Fibroblast of lung (primary cell): Measurements from ENCODE around the gene MAB21L4. TPM values are rescaled to one million over a fixed set of nuclear protein-coding genes. Genes with fewer than 3 reads are reported as not detected.

ENCODE experiments used
- DNase-seq, 2 donors: peaks; one replicate each; pipeline versions ENCODE4 v3.0.0 to v3.0.0-alpha.2; 2010; ENCODE audit warnings: low read depth in 2 of 2
- H2AFZ ChIP-seq: 2 replicates; pipeline ENCODE4 v1.5.1; 2012; ENCODE audit warnings: low read length, control low read depth, inconsistent platforms
- H3K27ac ChIP-seq: 2 replicates; pipeline ENCODE4 v1.5.1; 2011; ENCODE audit warnings: low read length, control low read depth; ENCODE audit not compliant: insufficient read depth
- H3K27me3 ChIP-seq: 2 replicates; pipeline ENCODE4 v1.5.1; 2011; ENCODE audit warnings: mild to moderate bottlenecking, low read length; ENCODE audit not compliant: control insufficient read depth, insufficient read depth
- H3K36me3 ChIP-seq: 2 replicates; pipeline ENCODE4 v1.5.1; 2011; ENCODE audit warnings: low read length; ENCODE audit not compliant: control insufficient read depth, insufficient read depth
- H3K4me1 ChIP-seq: 2 replicates; pipeline ENCODE4 v1.5.1; 2011; ENCODE audit warnings: low read length; ENCODE audit not compliant: control insufficient read depth, insufficient read depth; ENCODE audit errors: extremely low read depth
- H3K4me2 ChIP-seq: 2 replicates; pipeline ENCODE4 v1.5.1; 2011; ENCODE audit warnings: low read length, control low read depth; ENCODE audit not compliant: insufficient read depth; ENCODE audit errors: extremely low read depth
- H3K4me3 ChIP-seq, 4 experiments: fragments of 200-600 bp in 1 of 4; sonication (generic) in 1 of 4; replicated peaks in 1 of 4; 2 replicates each; pipeline ENCODE4 v1.5.1; 2011 to 2016; ENCODE audit warnings: low read length in 4 of 4, low read depth in 3 of 4, mild to moderate bottlenecking in 3 of 4, control low read depth in 2 of 4, inconsistent platforms in 1 of 4, mixed read lengths in 1 of 4; ENCODE audit not compliant: insufficient read depth in 1 of 4; ENCODE audit errors: control extremely low read depth in 1 of 4
- H3K79me2 ChIP-seq: 2 replicates; pipeline ENCODE4 v1.5.1; 2012; ENCODE audit warnings: mild to moderate bottlenecking, low read length, inconsistent platforms; ENCODE audit not compliant: control insufficient read depth, insufficient read depth
- H3K9ac ChIP-seq: 2 replicates; pipeline ENCODE4 v1.5.1; 2011; ENCODE audit warnings: mild to moderate bottlenecking, low read length, control low read depth; ENCODE audit not compliant: insufficient read depth
- H3K9me3 ChIP-seq: 2 replicates; pipeline ENCODE4 v1.5.1; 2012; ENCODE audit warnings: low read depth, low read length; ENCODE audit not compliant: control insufficient read depth, insufficient read depth
- H4K20me1 ChIP-seq: 2 replicates; pipeline ENCODE4 v1.5.1; 2011; ENCODE audit warnings: low read length; ENCODE audit not compliant: control insufficient read depth, insufficient read depth; ENCODE audit errors: extremely low read depth
- CTCF ChIP-seq, 2 donors: IDR thresholded peaks in 1 of 2; conservative IDR thresholded peaks in 1 of 2; 1 replicate in 1 of 2; 2 replicates in 1 of 2; pipeline ENCODE4 v1.5.1; 2011 to 2012; ENCODE audit warnings: low read length in 2 of 2, control low read depth in 1 of 2, inconsistent platforms in 1 of 2, low read depth in 1 of 2, mild to moderate bottlenecking in 1 of 2
- EZH2 ChIP-seq: IDR thresholded peaks from 2 replicates; pipeline ENCODE4 v1.5.1; 2012; ENCODE audit warnings: low read length, control low read depth, mild to moderate bottlenecking; ENCODE audit errors: missing control alignments
- polyA plus RNA-seq, 2 donors: library from polyadenylated mRNA; depleted of rRNA in 1 of 2; stranded (reverse) in 1 of 2; unstranded in 1 of 2; fragments of >200 nt; gene quantifications; 2 replicates each; pipeline ENCODE4 v1.2.1, GENCODE V29; 2011 to 2012; ENCODE audit warnings: missing spikeins in 1 of 2
- total RNA-seq: library from RNA; depleted of rRNA; stranded (reverse); fragments of >200 nt; gene quantifications from 2 replicates; pipeline ENCODE4 v1.2.1, GENCODE V29; 2014

Gene MAB21L4
- total and polyA plus RNA-seq, 2 donors (not counting 1 experiment from before 2014, with no cell fraction given) = not detected

- Histone ChIP-seq H3K79me2 (no peaks in the 10 kb centered on the region), H3K9me3 (no peaks in the 10 kb centered on the region), H3K36me3 (no peaks in the 10 kb centered on the region), H3K27me3 (peaks cover 4% of the 10 kb centered on the region), H2AFZ (no peak overlapping the region), H3K4me1 (no peaks in the 10 kb centered on the region), H3K4me3 (no peak overlapping the region), H4K20me1 (no peaks in the 10 kb centered on the region), H3K4me2 (no peak overlapping the region), H3K9ac (no peak overlapping the region), H3K27ac (no peak overlapping the region)
- TF ChIP-seq CTCF (conservative IDR thresholded peaks at IDR 0.05 in 1 of 2, IDR thresholded peaks at IDR 0.05 in 1 of 2; ENCODE audit: low read depth in 1 of 2, low read length in 2 of 2) (no peak), EZH2 (no peak)
- no peak for DNase-seq
These were observed 19.3 kb downstream of the MAB21L4 start for GRCh38 chr2:240876475-240877251.

GRCh38 chr2:240876035-240876474 is 19.9 kb downstream of the MAB21L4 start:
- H3K4me1 ChIP-seq = no peaks in the 10 kb centered on the region
- no peak overlapping the region for H3K9ac ChIP-seq
- H3K9me3 ChIP-seq = no peaks in the 10 kb centered on the region
- H3K36me3 ChIP-seq = no peaks in the 10 kb centered on the region
- no peak overlapping the region for H3K27ac ChIP-seq
- no peaks in the 10 kb centered on the region for H3K79me2 ChIP-seq
- H3K4me3 ChIP-seq = no peak overlapping the region
- DNase-seq = no peak
- peaks cover 4% of the 10 kb centered on the region for H3K27me3 ChIP-seq
- H2AFZ ChIP-seq = no peak overlapping the region
- TF ChIP-seq EZH2 (no peak), CTCF (conservative IDR thresholded peaks at IDR 0.05 in 1 of 2, IDR thresholded peaks at IDR 0.05 in 1 of 2; ENCODE audit: low read depth in 1 of 2, low read length in 2 of 2) (no peak)
- H4K20me1 ChIP-seq = no peaks in the 10 kb centered on the region
- H3K4me2 ChIP-seq = no peak overlapping the region

- TF ChIP-seq EZH2 (no peak), CTCF (conservative IDR thresholded peaks at IDR 0.05 in 1 of 2, IDR thresholded peaks at IDR 0.05 in 1 of 2; ENCODE audit: low read depth in 1 of 2, low read length in 2 of 2) (no peak)
- no peak overlapping the region for H2AFZ ChIP-seq
- no peak for DNase-seq
These were observed 20.5 kb downstream of the MAB21L4 start for GRCh38 chr2:240875228-240876034.

More at GRCh38 chr2:240875228-240876034, 20.5 kb downstream of the MAB21L4 start:
- H3K27ac ChIP-seq = no peak overlapping the region
- H3K4me3 ChIP-seq = no peak overlapping the region
- H3K27me3 ChIP-seq = peaks cover 4% of the 10 kb centered on the region
- no peaks in the 10 kb centered on the region for H3K79me2 ChIP-seq
- H3K36me3 ChIP-seq = no peaks in the 10 kb centered on the region
- H4K20me1 ChIP-seq = no peaks in the 10 kb centered on the region
- H3K9me3 ChIP-seq = no peaks in the 10 kb centered on the region
- no peaks in the 10 kb centered on the region for H3K4me1 ChIP-seq
- no peak overlapping the region for H3K9ac ChIP-seq
- H3K4me2 ChIP-seq = no peak overlapping the region
